ENCODE results near the gene RNF130. TPM values are rescaled to one million over a fixed set of nuclear protein-coding genes. Genes with fewer than 3 reads are reported as not detected.

Gene RNF130
- total RNA-seq, 1 donor from 2014 or later: 36.6 TPM

DNA sequence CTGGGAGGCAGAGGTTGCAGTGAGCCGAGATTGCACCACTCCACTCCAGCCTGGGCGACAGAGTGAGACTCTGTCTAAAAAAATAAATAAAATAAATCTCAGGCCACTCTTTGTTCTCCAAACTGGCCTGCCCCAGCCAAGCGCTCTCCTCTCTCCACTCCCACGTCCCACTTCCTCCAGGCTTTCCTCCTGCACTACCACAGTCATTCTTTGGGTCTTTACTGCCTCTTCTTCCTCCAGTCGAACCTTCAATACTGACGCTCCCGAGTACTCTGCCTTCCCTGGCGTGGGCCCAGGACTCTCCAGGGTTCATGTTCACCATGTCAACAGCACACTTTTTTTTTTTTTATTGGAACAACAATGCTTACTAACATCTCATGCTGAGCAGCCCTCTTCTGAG lies 23.9 kb downstream of the RNF130 start:
- H3K4me3 ChIP-seq (ENCODE audit: low read depth, low read length): no peak overlapping the region
- DNase-seq (ENCODE audit: low read depth): no peak
- TF ChIP-seq, protein P1, sequence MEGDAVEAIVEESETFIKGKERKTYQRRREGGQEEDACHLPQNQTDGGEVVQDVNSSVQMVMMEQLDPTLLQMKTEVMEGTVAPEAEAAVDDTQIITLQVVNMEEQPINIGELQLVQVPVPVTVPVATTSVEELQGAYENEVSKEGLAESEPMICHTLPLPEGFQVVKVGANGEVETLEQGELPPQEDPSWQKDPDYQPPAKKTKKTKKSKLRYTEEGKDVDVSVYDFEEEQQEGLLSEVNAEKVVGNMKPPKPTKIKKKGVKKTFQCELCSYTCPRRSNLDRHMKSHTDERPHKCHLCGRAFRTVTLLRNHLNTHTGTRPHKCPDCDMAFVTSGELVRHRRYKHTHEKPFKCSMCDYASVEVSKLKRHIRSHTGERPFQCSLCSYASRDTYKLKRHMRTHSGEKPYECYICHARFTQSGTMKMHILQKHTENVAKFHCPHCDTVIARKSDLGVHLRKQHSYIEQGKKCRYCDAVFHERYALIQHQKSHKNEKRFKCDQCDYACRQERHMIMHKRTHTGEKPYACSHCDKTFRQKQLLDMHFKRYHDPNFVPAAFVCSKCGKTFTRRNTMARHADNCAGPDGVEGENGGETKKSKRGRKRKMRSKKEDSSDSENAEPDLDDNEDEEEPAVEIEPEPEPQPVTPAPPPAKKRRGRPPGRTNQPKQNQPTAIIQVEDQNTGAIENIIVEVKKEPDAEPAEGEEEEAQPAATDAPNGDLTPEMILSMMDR (conservative IDR thresholded peaks at IDR 0.05; ENCODE audit: low read depth, low read length): no peak

DNA sequence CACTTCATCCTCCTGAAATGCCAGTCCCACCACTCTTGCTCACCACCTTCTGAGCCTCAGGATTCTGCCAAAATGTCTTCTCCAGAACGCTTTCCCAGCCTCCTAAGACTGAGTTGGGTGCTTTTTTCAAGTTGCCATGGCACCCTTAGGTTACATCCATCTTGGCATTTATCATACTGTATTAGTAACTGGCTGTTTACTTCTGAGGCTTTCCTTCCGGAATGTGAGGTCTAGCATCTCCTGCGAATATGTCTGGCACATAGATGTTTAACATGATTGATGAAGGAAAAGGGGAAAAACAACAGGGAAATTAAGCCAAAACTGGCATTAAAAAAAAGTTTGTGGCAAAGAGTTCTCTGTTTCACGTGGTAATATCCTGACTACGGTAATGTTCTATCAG lies 24.9 kb downstream of the RNF130 start:
- H3K4me3 ChIP-seq (ENCODE audit: low read depth, low read length): no peak overlapping the region
- no peak for DNase-seq (ENCODE audit: low read depth)
- TF ChIP-seq, protein P1 (conservative IDR thresholded peaks at IDR 0.05; ENCODE audit: low read depth, low read length): no peak

DNA sequence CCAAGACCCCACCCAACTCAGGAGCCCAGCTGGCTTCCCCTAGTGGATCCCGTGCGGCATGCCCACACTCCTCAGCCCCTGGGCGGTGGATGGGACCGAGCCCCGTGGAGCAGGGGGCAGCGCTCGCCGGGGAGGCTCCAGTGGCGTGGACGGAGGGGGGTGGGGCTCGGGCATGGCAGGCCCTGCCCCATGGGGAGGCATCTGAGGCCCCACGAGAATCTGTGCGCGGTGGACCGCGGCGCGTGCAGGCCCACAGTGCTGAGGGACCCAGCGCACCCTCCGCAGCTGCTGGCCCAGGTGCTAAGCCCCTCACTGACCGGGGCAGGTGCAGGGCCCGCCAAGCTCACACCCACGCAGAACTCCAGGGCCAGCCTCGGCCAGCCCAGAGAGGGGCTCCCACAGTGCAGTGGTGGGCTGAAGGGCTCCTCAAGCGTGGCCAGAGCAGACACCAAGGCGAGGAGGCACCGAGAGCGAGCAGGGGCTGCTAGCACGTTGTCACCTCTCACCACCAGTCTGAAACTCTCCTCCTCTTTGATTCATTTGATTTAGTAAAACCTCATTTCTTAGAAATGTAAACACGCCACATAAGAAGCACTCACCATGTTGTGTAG lies 25.6 kb downstream of the RNF130 start:
- TF ChIP-seq, protein P1 (conservative IDR thresholded peaks at IDR 0.05; ENCODE audit: low read depth, low read length): no peak

DNA sequence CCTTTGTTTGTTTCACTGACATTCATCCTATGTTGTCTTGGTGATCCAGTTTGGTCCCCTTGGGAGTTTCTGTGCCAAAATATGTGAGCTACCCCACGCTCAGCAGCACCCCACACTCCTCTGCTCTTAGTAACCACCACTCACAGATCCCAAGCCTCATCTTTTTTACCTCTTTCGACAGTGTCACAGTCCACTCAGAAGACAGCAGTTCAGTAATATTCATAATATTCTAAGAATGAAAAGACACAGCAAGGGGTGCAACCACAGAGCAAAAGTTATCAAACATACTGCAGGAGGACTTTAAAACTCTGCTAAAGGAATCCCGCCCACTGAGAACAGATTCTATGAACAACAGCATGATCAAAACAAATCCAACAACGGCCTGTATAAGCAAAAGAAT lies 28.2 kb downstream of the RNF130 start:
- TF ChIP-seq, protein P1 (conservative IDR thresholded peaks at IDR 0.05; ENCODE audit: low read depth, low read length): no peak
- no peak for DNase-seq (ENCODE audit: low read depth)
- H3K4me3 ChIP-seq (ENCODE audit: low read depth, low read length): no peak overlapping the region

More for the DNA sequence above, 25.6 kb downstream of the RNF130 start:
- H3K4me3 ChIP-seq (ENCODE audit: low read depth, low read length): no peak overlapping the region
- no peak for DNase-seq (ENCODE audit: low read depth)

DNA sequence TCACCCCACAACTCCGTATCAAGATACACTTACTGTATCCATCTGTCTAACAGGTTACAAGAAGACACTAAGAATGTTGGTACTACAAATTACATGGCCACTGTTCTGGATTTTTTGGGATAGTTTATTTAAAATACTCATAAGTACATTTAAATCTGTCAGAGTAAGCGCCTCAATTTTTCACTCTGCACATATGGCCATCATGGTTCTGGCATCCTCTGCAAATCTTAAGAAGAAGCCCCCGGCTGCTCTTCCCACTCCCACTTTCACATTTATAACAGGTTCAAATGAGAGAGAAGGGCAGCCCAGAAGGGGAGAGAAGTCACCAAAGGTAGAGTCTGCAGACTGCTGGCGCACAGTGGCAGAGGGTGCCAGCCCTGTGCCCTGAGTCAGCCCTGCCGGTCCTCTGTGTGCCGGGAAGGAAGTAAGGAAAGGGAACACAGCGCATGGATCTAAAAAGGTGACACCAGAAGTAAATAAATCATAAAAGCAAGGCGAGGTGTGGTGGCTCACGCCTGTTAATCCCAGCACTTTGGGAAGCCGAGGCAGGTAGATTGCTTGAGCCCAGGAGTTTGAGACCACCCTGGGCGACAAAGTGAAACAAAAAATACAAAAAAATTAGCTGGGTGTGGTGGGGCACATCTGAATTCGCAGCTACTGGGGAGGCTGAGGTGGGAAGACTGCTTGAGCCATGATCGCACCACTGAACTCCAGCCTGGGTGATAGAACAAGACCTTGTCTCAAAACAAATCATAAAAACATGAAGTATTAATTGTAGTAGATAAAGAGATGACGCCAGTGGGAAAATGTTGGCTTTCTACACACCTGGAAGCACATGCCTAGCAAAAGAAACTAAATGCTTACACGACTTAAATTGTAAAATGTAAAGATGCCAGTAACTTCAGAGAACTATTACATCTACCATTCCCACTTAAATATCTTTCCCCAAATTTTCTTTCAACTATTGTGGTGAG lies 30.0 kb downstream of the RNF130 start:
- DNase-seq (ENCODE audit: low read depth): no peak
- TF ChIP-seq, protein P1 (conservative IDR thresholded peaks at IDR 0.05; ENCODE audit: low read depth, low read length): no peak
- no peak overlapping the region for H3K4me3 ChIP-seq (ENCODE audit: low read depth, low read length)

DNA sequence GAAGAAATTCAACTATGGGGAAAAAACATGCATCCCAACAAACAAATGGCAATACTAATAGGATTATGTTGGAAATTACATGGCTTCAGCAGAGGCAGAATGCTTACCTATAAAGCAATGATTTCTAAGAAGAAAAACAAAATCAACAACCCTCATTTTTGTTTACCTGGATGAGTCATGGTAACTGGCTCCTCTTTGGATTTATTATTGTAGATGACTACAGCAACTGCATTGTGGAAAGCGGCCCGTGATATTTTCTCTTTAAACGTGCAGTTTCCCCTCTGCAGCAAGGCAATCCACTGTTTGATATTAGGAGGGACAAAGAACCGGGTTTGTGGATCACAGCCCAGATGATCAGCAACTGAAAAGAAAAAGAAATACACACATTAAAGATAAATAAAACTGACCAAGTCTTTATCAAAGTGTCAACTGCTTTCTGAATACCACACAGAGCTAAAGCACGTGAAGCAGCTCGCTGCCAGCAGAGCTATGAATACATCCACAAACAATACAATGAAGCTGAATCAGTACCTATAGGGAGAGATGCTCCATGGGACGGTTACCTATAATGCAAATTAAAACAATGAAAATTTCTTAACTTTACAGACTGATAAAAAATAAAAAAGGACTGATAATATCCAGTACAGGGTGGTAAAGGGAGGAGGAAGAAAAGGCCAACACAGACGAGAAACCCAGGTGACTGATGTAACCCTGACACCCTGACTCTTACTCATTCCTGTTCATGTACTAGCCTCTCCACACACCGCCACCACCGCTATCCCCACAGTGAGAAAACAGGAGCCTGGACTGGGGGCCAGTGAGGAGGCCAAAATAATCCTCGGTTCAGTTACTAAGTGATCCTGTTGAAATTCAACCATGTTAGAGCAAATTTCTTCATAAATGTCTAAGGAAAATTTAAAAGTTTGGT lies 31.0 kb downstream of the RNF130 start:
- TF ChIP-seq, protein P1 (conservative IDR thresholded peaks at IDR 0.05; ENCODE audit: low read depth, low read length): no peak
- no peak for DNase-seq (ENCODE audit: low read depth)
- H3K4me3 ChIP-seq (ENCODE audit: low read depth, low read length): no peak overlapping the region

All from epithelial cell of proximal tubule (primary cell).